Gastroesophageal sphincter (tissue), 3 donors: ENCODE results near the gene KRIT1.

ENCODE experiments used
- EP300 ChIP-seq: sonication (generic); formaldehyde crosslinking; IDR thresholded peaks from one replicate; pipeline ENCODE4 v1.6.1; 2017; ENCODE audit warnings: antibody characterized with exemption, mild to moderate bottlenecking
- POLR2A ChIP-seq, 2 donors: fragments of 450-650 bp; IDR thresholded peaks; one replicate each; pipeline ENCODE4 v1.6.1; 2017; ENCODE audit warnings: antibody characterized with exemption in 2 of 2, mild to moderate bottlenecking in 2 of 2, moderate library complexity in 1 of 2
- POLR2AphosphoS5 ChIP-seq: sonication (generic); formaldehyde crosslinking; IDR thresholded peaks from one replicate; pipeline ENCODE4 v1.6.1; 2017; ENCODE audit warnings: antibody characterized with exemption
- TF ChIP-seq, protein P1 (sequence below), 4 experiments: fragments of 200-600 bp in 2 of 4; fragments of 450-650 bp in 2 of 4; sonication (generic) in 1 of 4; IDR thresholded peaks; one replicate each; pipeline ENCODE4 v1.5.1; 2017 to 2019; ENCODE audit warnings: antibody characterized with exemption in 4 of 4, mild to moderate bottlenecking in 2 of 4, moderate library complexity in 2 of 4

DNA sequence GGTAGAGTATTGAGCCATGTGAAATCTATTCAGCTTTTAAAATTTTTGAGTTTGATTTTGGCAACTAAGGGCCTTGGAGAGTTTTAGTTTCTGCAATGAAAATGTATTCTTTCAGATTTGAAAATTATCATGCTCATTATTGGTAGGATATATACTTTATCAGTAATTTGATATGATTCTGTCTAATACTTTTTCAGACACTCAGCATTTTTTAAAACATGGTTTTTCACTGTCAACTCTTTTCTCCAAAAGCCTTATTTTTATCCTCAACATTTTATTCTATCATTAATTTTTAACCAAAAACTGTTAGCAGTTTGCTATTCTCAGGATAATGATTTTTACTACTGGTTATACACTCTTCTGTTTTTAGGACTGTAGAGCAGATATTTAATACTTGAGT lies 4.9 kb upstream of the KRIT1 start:
- TF ChIP-seq POLR2AphosphoS5 (no peak), POLR2A (IDR thresholded peaks at IDR 0.05) (no peak), EP300 (no peak)
- TF ChIP-seq, protein P1, sequence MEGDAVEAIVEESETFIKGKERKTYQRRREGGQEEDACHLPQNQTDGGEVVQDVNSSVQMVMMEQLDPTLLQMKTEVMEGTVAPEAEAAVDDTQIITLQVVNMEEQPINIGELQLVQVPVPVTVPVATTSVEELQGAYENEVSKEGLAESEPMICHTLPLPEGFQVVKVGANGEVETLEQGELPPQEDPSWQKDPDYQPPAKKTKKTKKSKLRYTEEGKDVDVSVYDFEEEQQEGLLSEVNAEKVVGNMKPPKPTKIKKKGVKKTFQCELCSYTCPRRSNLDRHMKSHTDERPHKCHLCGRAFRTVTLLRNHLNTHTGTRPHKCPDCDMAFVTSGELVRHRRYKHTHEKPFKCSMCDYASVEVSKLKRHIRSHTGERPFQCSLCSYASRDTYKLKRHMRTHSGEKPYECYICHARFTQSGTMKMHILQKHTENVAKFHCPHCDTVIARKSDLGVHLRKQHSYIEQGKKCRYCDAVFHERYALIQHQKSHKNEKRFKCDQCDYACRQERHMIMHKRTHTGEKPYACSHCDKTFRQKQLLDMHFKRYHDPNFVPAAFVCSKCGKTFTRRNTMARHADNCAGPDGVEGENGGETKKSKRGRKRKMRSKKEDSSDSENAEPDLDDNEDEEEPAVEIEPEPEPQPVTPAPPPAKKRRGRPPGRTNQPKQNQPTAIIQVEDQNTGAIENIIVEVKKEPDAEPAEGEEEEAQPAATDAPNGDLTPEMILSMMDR (IDR thresholded peaks at IDR 0.05), result no peak
